Activated T-cell treated with anti-CD3 and anti-CD28 coated beads for 48 hours (primary cell): ENCODE measurements around the gene CDHR2.

Source experiments
- DNase-seq: peaks from one replicate; pipeline ENCODE4 v3.0.0-alpha.2; 2020; ENCODE audit warnings: low read depth

The CDHR2 gene

DNA sequence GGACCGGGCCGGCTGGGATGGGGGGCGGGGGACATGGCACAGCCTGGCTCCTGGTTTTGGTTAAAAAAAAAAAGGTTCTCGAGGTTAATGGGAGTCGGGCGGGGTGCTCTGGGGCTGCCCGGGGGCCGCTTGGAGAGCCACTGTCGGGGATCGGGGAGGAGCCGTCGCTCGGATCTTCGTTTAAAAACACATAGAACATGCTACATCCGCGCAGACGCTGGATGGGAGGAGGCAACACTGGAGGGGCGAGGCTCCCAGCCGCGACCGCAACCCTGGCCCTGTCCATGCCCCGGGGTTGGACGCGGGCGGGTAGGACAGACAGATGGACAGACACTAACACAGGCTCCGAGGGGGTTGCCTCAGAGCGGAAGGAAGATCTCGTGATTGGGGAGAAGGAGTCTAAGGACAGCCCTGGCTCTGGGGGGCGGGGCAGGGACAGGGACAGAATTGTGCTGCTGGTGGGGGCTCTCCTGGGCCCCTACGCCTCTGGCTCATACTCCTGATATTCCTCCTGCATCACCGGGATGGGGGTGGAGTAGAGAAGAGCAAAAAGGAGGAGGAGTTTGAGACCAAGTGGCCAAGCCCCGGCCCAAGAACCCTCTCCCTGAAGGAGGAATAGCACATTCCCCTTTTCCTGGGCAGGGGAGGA, 71.3 kb downstream of the CDHR2 start:
- DNase-seq = no peak

DNA sequence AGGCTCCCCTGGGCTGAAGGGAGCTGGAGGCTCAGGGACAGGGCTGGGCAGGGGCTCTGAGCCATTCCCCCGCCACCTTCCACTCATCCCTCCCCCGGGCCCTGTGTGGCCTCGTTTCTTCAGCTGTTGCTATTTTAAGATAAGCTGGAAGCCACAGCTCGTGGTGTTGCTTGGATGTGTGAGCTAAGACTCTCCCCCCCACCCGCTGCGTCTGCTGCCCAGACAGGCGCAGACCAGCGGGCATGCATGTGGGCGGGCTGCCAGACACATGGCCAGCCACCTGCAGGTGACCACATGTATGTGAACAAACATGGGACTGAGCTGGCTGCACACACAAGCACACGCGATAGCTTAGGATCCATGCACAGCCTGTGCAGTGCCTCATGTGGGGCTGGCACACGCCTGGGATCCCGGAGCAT, 72.5 kb downstream of the CDHR2 start:
- DNase-seq = no peak

DNA sequence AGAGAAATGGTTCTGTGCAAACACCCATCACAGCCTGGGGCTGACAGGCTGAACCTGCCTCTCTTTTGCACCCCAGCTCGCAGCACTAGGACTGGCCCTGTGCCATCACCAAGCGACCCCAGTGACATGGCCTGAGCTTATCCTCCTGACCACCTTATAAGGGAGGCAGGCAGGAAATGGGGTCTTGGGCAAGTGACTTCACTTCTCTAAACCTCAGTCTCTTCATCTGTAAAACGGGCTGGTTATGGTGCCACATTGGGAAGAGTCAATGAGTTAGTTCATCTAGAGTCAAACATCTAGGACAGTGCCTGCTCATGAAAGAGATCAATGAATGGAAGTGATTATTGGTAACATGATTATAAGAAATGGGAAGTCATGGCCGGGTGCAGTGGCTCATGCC, 75.0 kb downstream of the CDHR2 start:
- DNase-seq = no peak

- no peak for DNase-seq
These were observed 75.8 kb downstream of the CDHR2 start for GRCh38 chr5:176624938-176625337.

- DNase-seq = no peak
These were observed 76.4 kb downstream of the CDHR2 start for GRCh38 chr5:176625512-176625911.

- no peak for DNase-seq
These were observed 77.1 kb downstream of the CDHR2 start for GRCh38 chr5:176625966-176626875.

- no peak for DNase-seq
These were observed 77.7 kb downstream of the CDHR2 start for GRCh38 chr5:176626876-176627236.

DNA sequence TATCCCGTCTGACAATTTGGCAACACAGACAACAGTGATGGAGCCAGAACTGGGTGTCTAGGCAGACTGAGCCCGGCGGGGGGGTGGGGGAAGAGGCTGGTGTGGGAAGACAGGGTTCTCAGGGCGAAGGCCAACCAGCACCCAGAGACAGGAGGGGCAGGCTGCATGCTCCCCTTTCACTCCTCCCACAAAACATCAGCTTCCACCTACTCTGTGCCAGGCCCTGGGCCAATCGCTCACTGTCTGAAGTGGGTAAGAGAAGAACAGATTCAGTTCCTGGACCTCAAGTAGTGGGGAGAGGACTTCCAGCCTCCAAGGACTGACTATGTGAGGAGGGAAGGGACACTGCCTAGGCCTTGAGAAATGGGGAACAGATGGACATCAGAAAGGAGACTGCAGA, 78.4 kb downstream of the CDHR2 start:
- no peak for DNase-seq

DNA sequence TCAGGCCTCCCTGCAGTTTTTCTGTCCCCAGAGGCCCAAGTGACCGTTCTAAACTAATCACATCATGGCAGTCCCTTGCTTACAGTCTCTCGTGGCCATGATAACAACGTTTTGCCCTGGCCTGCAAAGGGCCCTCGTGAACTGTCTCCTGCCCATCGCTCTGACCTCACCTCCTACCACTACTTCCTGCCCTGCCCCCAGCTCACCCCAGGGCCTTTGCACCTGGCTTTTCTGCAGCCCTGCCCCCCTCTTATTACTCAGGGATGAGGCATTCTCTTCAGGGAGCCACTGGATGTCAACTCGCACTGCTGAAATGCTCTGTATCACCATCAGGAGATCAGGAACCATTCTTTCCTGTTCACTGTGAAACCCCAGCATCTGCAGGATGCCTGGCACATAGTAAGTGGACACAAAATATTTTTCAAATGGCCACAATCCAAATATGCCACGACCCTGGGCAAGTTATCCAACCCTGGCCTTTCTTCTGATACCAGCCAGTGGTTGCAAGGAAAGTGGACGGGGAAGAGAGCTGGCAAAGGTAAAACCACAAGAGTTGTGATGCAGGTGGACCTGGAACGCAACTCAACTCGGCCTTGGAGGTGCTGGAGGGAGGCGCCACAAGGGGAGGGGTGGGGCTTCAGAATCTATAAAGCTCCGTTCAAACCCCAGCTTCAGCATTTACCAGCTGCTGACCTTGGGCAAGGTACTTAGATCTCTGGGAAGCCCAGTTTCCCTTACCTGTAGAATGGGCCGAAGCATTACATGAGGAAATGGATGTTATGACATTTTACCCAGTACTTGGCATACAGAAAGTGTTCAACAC, 79.5 kb downstream of the CDHR2 start:
- DNase-seq = no peak

DNA sequence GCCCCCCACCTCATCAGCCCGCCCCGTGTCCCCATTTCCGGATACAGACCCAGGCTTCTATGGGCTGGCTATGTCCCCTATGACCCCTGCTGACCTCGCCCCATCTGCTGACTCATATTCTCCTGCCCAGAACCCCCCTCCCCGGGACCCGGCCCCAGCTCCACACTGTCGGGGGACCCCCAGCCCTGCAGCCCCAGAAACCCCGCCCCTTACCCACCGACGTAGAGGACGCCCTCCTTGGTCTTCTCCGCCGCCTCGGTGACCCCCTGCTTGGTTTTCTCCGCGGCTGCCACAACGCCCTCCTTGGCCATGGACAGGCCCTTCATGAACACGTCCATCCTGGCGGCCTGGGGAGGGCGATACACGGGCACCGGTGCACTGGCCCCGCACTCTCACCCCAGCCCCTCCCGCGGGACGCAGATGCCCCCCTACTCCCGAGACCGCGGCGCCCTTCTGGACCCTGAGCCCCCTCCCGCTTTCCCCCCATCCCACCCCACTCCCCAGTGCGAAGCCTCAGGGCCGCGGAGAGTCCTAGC, 80.2 kb downstream of the CDHR2 start:
- no peak for DNase-seq

DNA sequence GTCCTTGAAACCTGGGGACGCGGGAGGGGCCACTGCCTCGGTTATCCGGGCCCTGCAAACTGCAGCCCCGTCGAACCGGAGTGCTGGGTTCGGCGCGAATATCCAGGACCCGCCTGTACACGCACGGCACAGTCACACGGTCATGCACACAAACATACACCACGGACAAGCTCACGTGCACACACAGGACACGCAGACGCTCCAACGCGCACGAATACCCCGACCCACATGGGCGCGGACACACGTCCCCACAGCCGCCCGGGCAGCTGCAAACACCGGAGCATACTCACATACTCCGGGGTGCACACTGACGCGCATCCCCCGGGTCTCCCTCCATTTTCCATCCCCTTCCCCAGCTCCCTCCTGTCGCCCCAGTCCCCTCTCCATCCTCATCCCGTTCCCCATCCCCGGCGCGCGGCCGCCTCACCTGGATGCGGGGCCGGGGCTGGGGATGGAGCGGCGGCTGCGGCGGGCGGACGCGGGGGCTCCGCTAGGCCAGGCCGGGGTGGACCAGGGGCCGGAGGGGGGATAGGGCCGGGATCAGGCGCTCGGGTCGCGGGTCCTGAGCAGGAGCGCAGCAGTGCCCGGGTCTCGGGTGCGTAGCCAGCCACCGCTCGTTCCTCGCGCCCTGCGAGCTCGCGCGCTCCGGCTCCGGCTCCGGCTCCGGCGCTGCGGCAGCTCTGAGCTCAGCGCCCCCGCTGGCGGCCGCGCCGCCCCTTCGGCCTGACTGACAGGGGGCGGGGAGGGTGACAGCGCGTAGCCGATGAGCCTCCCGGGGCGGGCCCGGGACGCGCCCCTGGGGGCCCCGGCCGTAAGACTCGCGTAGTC, 80.9 kb downstream of the CDHR2 start, which contains the start of the genes EIF4E1B and SNCB:
Gene EIF4E1B, plus strand, starts transcription at position 823 of the 828 bp plus-strand sequence. CDS start 12,113 bp downstream, outside the sequence.
Gene SNCB, minus strand, starts transcription at position 682 of the 828 bp plus-strand sequence. CDS start 880 bp downstream, outside the sequence.
- DNase-seq = peak; percentile 66

GRCh38 chr5:176630681-176631222, 81.6 kb downstream of the CDHR2 start:
- no peak for DNase-seq

- DNase-seq = no peak
These were observed 82.5 kb downstream of the CDHR2 start for GRCh38 chr5:176631383-176632200.

DNA sequence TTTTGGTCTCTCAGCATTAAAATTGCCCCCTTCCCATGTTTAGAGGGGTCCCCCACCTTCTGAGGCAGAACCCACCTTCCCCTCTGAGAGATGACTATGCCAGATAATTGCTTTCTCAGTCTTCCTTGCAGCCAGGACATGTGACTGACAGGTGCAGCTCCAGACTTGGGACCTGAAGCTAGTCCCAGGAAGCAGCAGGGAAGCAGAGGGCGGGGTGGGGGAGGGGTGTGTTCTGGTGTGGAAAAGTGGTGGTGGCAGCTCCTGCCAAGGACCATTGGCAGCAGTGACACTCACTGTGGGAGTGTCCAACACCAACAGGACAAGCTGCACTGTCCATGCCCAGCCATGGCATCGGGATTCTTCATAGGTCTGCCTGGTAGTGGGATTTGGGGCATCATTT, 83.6 kb downstream of the CDHR2 start:
- DNase-seq = no peak

DNA sequence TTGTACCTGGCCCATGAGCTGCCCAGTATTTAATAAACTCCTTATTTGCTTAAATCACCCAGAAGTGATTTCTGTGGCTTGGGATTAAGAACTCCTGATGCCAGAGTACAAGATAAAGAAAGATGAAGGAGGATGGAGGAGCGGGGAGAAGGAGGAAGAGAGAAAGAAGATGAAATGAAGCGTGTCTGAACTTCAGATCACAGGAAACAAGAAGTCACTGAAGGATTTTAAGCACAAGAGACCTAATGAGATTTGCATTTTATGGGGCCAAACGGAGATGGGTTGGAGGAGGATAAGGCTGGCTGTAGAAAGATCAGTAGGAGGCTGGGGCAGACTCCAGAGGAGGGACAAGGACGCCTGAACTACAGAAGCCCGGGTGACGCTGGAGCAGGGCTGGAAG, 84.5 kb downstream of the CDHR2 start:
- DNase-seq = no peak

DNA sequence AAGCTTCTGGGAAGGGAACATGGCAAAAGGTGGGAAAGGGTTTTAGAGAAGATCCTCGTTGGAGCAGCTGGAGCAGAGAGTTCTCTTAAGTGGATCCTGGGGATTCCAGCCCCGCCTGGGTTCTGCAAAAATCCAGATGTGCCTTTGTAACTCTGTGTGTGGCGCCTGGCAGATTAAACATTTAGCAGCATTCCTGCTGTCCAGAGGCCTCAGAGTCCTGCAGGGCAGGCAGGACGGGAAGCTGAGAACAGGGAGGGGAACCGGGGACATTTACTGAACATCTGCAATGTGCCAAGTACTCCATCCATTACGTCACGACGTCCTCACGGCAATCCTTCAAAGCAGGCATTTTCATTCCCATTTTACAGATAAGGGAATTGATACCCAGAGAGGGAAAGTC, 87.3 kb downstream of the CDHR2 start:
- DNase-seq = no peak

DNA sequence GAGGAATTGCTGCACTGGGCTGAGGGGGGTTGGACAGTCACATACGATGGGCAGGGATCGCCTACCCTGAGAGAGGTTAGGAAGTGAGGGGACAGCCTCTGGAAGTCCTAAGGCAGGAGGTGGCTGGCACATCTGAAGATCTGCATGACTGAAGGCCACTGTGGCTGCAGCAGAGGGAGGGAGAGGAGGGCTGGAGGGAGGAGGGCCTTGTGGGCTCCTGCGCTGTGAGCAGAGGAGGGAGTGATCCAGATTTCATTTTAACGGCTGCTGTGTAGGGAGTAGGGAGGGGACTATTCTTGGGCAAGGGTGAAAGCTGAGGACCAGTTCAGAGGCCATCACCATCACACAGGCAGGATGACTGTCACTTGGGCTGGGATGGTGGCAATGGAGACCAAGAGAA, 88.4 kb downstream of the CDHR2 start:
- no peak for DNase-seq

- no peak for DNase-seq
These were observed 89.3 kb downstream of the CDHR2 start for GRCh38 chr5:176638437-176638836.

GRCh38 chr5:176639208-176639607, 90.1 kb downstream of the CDHR2 start:
- DNase-seq = no peak

DNA sequence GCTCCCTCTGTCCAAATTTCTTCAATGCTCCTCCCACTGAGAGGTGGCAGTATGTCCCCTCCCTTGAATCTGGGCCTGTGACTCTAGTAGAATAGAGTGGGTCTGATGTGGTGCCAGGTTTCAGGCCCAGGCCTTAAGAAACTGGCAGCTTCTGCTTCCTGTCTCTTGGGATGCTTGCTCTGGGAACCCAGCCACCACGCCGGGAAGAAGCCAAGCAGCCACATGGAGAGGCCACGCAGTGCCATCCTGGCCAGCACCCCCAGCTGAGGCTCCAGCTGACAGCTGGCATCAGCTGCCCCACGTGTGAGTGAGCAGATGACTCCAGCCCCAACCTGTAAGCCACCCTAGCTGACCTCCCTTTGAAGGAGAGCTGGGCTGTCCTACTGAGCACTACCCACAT, 90.8 kb downstream of the CDHR2 start:
- DNase-seq = no peak
